Measurements from ENCODE around the gene PGM5. TPM values are rescaled to one million over a fixed set of nuclear protein-coding genes. Genes with fewer than 3 reads are reported as not detected.
A peak's percentile ranks its signal among the peaks of the same experiment; 100 is the strongest.

Gene PGM5
- total RNA-seq, 1 donor from 2014 or later: not detected

GRCh38 chr9:68545033-68545705 lies 188.8 kb downstream of the PGM5 start:
- Mint-ChIP-seq H3K9me3 (no peaks in the 10 kb centered on the region), H3K27ac (no peak overlapping the region), H3K27me3 (ENCODE audit: low read depth) (peaks cover 24% of the 10 kb centered on the region), H3K36me3 (ENCODE audit: low read depth) (no peaks in the 10 kb centered on the region), H3K4me3 (ENCODE audit: low read depth) (no peak overlapping the region), H3K4me1 (ENCODE audit: low read depth) (peaks cover 7% of the 10 kb centered on the region)
- intact Hi-C loops (cut with micrococcal nuclease): no loop called here
- DNase-seq (ENCODE audit: low spot score): no peak

GRCh38 chr9:68546596-68547390 lies 190.4 kb downstream of the PGM5 start:
- DNase-seq (ENCODE audit: low spot score): no peak
- no peak overlapping the region for H3K27ac Mint-ChIP-seq
- no peak overlapping the region for H3K4me3 Mint-ChIP-seq (ENCODE audit: low read depth)

GRCh38 chr9:68547417-68547816 lies 191.0 kb downstream of the PGM5 start:
- DNase-seq (ENCODE audit: low spot score): no peak
- Mint-ChIP-seq H3K36me3 (ENCODE audit: low read depth) (no peaks in the 10 kb centered on the region), H3K4me1 (ENCODE audit: low read depth) (peaks cover 7% of the 10 kb centered on the region), H3K4me3 (ENCODE audit: low read depth) (no peak overlapping the region), H3K27ac (no peak overlapping the region), H3K9me3 (no peaks in the 10 kb centered on the region), H3K27me3 (ENCODE audit: low read depth) (peaks cover 24% of the 10 kb centered on the region)
- intact Hi-C loops (cut with micrococcal nuclease): no loop called here

More at GRCh38 chr9:68546596-68547390, 190.4 kb downstream of the PGM5 start:
- Mint-ChIP-seq H3K9me3 (no peaks in the 10 kb centered on the region), H3K4me1 (ENCODE audit: low read depth) (peaks cover 7% of the 10 kb centered on the region), H3K27me3 (ENCODE audit: low read depth) (peaks cover 21% of the 10 kb centered on the region), H3K36me3 (ENCODE audit: low read depth) (no peaks in the 10 kb centered on the region)
- intact Hi-C loops (cut with micrococcal nuclease): no loop called here

GRCh38 chr9:68548241-68548640 lies 191.8 kb downstream of the PGM5 start:
- no peak overlapping the region for H3K4me3 Mint-ChIP-seq (ENCODE audit: low read depth)
- H3K4me1 Mint-ChIP-seq (ENCODE audit: low read depth): peaks cover 7% of the 10 kb centered on the region
- intact Hi-C loops (cut with micrococcal nuclease): no loop called here
- DNase-seq (ENCODE audit: low spot score): no peak
- H3K9me3 Mint-ChIP-seq: no peaks in the 10 kb centered on the region
- no peaks in the 10 kb centered on the region for H3K36me3 Mint-ChIP-seq (ENCODE audit: low read depth)
- no peak overlapping the region for H3K27ac Mint-ChIP-seq
- peaks cover 27% of the 10 kb centered on the region for H3K27me3 Mint-ChIP-seq (ENCODE audit: low read depth)

GRCh38 chr9:68551191-68551590 lies 194.8 kb downstream of the PGM5 start:
- DNase-seq (ENCODE audit: low spot score): no peak
- H3K36me3 Mint-ChIP-seq (ENCODE audit: low read depth): no peaks in the 10 kb centered on the region
- intact Hi-C loops (cut with micrococcal nuclease): no loop called here
- no peak overlapping the region for H3K27ac Mint-ChIP-seq
- H3K4me3 Mint-ChIP-seq (ENCODE audit: low read depth): no peak overlapping the region
- no peaks in the 10 kb centered on the region for H3K9me3 Mint-ChIP-seq
- H3K27me3 Mint-ChIP-seq (ENCODE audit: low read depth): peaks cover 22% of the 10 kb centered on the region
- peaks cover 7% of the 10 kb centered on the region for H3K4me1 Mint-ChIP-seq (ENCODE audit: low read depth)

- Mint-ChIP-seq H3K9me3 (no peaks in the 10 kb centered on the region), H3K4me1 (ENCODE audit: low read depth) (no peaks in the 10 kb centered on the region), H3K4me3 (ENCODE audit: low read depth) (no peak overlapping the region), H3K27me3 (ENCODE audit: low read depth) (peaks cover 28% of the 10 kb centered on the region), H3K27ac (no peak overlapping the region), H3K36me3 (ENCODE audit: low read depth) (no peaks in the 10 kb centered on the region)
- no peak for DNase-seq (ENCODE audit: low spot score)
- intact Hi-C loops (cut with micrococcal nuclease): no loop called here
Observed at GRCh38 chr9:68552700-68553476, 196.5 kb downstream of the PGM5 start.

- no peak overlapping the region for H3K4me3 Mint-ChIP-seq (ENCODE audit: low read depth)
- H3K4me1 Mint-ChIP-seq (ENCODE audit: low read depth): peaks cover 3% of the 10 kb centered on the region
- intact Hi-C loops (cut with micrococcal nuclease): no loop called here
- H3K36me3 Mint-ChIP-seq (ENCODE audit: low read depth): no peaks in the 10 kb centered on the region
- no peak for DNase-seq (ENCODE audit: low spot score)
- peaks cover 24% of the 10 kb centered on the region for H3K27me3 Mint-ChIP-seq (ENCODE audit: low read depth)
- H3K27ac Mint-ChIP-seq: no peak overlapping the region
- no peaks in the 10 kb centered on the region for H3K9me3 Mint-ChIP-seq
Observed at GRCh38 chr9:68555437-68556150, 199.2 kb downstream of the PGM5 start.

GRCh38 chr9:68558545-68558944 lies 202.1 kb downstream of the PGM5 start:
- H3K4me1 Mint-ChIP-seq (ENCODE audit: low read depth): peaks cover 5% of the 10 kb centered on the region
- no peaks in the 10 kb centered on the region for H3K36me3 Mint-ChIP-seq (ENCODE audit: low read depth)
- H3K27me3 Mint-ChIP-seq (ENCODE audit: low read depth): peaks cover 15% of the 10 kb centered on the region
- no peak overlapping the region for H3K4me3 Mint-ChIP-seq (ENCODE audit: low read depth)
- H3K27ac Mint-ChIP-seq: no peak overlapping the region
- H3K9me3 Mint-ChIP-seq: no peaks in the 10 kb centered on the region
- DNase-seq (ENCODE audit: low spot score): no peak
- intact Hi-C loops (cut with micrococcal nuclease): no loop called here

- intact Hi-C loops (cut with micrococcal nuclease): no loop called here
- H3K9me3 Mint-ChIP-seq: no peaks in the 10 kb centered on the region
- H3K4me3 Mint-ChIP-seq (ENCODE audit: low read depth): no peak overlapping the region
Observed at GRCh38 chr9:68560071-68560844, 203.8 kb downstream of the PGM5 start.

GRCh38 chr9:68562461-68562860 lies 206.1 kb downstream of the PGM5 start:
- Mint-ChIP-seq H3K9me3 (no peaks in the 10 kb centered on the region), H3K27me3 (ENCODE audit: low read depth) (peaks cover 6% of the 10 kb centered on the region), H3K4me1 (ENCODE audit: low read depth) (peaks cover 5% of the 10 kb centered on the region), H3K27ac (no peak overlapping the region), H3K36me3 (ENCODE audit: low read depth) (no peaks in the 10 kb centered on the region), H3K4me3 (ENCODE audit: low read depth) (no peak overlapping the region)
- intact Hi-C loops (cut with micrococcal nuclease): no loop called here
- no peak for DNase-seq (ENCODE audit: low spot score)

More at GRCh38 chr9:68560071-68560844, 203.8 kb downstream of the PGM5 start:
- DNase-seq (ENCODE audit: low spot score): peak; percentile 43
- peaks cover 11% of the 10 kb centered on the region for H3K27me3 Mint-ChIP-seq (ENCODE audit: low read depth)
- no peak overlapping the region for H3K27ac Mint-ChIP-seq
- peaks cover 5% of the 10 kb centered on the region for H3K4me1 Mint-ChIP-seq (ENCODE audit: low read depth)
- no peaks in the 10 kb centered on the region for H3K36me3 Mint-ChIP-seq (ENCODE audit: low read depth)

GRCh38 chr9:68567565-68567964 lies 211.2 kb downstream of the PGM5 start:
- Mint-ChIP-seq H3K4me3 (ENCODE audit: low read depth) (no peak overlapping the region), H3K4me1 (ENCODE audit: low read depth) (peaks cover 2% of the 10 kb centered on the region), H3K36me3 (ENCODE audit: low read depth) (no peaks in the 10 kb centered on the region), H3K9me3 (peaks cover 8% of the 10 kb centered on the region), H3K27ac (no peak overlapping the region), H3K27me3 (ENCODE audit: low read depth) (peaks cover 13% of the 10 kb centered on the region)
- no peak for DNase-seq (ENCODE audit: low spot score)
- intact Hi-C loops (cut with micrococcal nuclease): no loop called here

GRCh38 chr9:68574150-68574549 lies 217.7 kb downstream of the PGM5 start:
- intact Hi-C loops (cut with micrococcal nuclease): no loop called here
- Mint-ChIP-seq H3K27ac (no peak overlapping the region), H3K4me1 (ENCODE audit: low read depth) (peaks cover 2% of the 10 kb centered on the region), H3K27me3 (ENCODE audit: low read depth) (peaks cover 21% of the 10 kb centered on the region), H3K36me3 (ENCODE audit: low read depth) (no peaks in the 10 kb centered on the region), H3K9me3 (peaks cover 11% of the 10 kb centered on the region), H3K4me3 (ENCODE audit: low read depth) (no peak overlapping the region)
- no peak for DNase-seq (ENCODE audit: low spot score)

Measured in activated T-helper 2 cell treated with anti-CD3 and anti-CD28 coated beads, Interferon-gamma antibody, Interleukin-2, Interleukin-4, amounts not matched to agents 10 μg/mL and 5 μg/mL and 100 μg/mL, durations not matched to agents 14 hours and 24 hours and 36 hours (primary cell).